AML-193 (cell line): ENCODE results near the gene APBA2.

ENCODE experiments used
- DNase-seq, 2 experiments: peaks; one replicate each; lab custom pipeline; 2025; lab: John Stamatoyannopoulos, UW

Gene APBA2

DNA sequence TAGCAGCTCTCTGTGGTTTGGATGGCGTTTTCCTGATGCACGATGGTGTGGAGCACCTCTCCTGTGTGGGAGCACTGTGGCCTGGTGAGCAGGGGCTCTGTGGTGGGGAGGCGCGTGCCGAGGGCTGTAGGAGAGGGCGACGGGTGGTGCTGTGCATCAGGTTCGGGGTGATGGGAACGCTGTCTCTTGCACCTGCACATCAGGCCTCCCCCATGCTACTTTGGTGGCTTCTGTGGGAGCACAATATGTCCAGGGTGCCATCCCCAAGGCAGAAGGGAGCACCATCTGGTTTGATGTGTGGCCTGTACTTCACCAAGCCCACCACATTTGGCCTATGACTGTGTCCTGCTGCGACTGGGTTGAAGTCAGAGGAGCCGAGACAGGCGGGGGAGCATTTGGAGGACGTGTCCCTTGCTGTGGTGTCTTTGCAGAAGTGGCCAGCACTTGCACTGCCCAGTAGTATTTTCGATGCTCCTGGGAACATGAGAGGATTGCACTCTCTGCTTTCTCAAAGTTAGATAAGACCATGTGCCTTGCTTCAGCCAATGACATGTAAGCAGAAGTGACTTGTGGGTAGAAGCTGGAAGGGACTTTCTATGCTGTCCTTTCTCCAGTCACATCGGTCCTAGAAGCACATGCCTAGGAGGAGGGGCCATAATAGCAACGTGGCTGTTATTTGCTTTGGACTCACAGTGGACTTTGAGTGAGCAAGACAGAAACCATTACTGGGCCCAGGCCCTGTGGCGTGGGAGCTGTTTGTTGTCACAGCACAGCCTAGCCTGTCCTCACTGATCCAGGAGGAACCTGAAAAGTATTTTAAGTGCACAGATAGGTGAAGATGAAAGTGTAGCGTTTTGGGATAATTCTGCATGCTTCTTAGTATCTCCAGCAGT, 72.1 kb downstream of the APBA2 start:
- DNase-seq, result no peak

DNA sequence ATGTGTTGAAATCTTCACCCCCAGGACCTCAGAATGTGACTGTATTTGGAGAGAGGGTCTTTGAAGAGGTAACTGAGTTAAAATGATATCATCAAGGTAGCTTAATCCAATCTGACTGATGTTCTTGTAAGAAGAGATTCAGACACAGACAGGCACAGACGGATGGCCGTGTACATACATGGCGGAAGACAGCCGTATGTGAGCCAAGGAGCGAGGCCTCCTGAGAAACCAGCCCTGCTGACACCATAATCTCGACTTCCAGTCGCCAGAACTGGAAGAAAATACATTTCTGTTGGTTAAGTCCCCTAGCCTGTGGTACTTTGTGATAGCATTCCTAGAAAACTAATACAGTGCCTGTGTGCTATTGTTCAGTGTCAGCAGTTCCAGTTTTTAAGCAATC, 73.6 kb downstream of the APBA2 start:
- DNase-seq, result no peak

GRCh38 chr15:28960979-28961378, 75.2 kb downstream of the APBA2 start:
- no peak for DNase-seq

- DNase-seq, result no peak
Measured at GRCh38 chr15:28961391-28961790, 75.6 kb downstream of the APBA2 start.

DNA sequence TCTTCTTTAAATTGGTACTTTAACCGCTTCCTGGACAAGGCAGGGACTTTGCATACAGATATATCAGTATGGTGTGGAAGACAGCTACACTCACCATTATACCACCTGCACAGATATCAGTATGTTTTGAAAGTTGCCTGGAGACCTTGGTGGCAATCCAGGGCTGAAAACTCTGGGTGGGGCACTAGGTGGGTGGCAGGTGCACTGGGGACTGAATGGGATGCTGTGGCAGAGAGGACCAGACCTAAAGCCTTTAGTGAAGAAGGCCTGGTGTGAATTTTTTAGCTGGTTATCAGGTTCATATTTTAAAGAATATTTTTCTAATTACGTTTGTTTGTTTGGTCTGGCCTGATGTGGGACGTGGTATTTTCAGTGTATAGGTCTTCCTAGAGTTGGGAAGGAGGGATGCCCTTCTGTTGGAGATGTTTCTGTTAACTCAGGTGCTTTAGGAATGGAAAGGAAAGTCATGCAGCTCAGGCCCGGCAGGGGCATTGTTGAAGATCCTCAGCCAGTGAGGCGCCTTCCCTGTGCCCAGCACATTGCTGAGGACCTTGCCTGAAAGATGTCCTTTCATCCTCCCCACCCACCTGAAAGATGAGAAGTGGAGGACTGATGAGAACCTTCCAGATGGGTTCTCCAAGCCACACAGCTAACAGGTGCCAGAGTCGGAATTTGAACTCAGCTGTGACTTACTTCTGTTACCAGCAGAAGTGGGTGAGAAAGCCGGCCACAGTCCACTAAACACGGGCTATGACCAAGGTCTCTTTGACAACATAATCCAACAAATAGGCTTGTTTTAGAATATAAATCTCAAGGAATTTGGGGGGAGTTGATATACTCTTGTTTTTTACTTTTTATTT, 77.3 kb downstream of the APBA2 start:
- no peak for DNase-seq

GRCh38 chr15:28963711-28964081, 77.9 kb downstream of the APBA2 start:
- DNase-seq, result no peak

- no peak for DNase-seq
Measured at GRCh38 chr15:28964098-28964497, 78.3 kb downstream of the APBA2 start.

GRCh38 chr15:28967066-28967465, 81.3 kb downstream of the APBA2 start:
- DNase-seq, result no peak

- DNase-seq, result no peak
Measured at GRCh38 chr15:28967990-28968389, 82.2 kb downstream of the APBA2 start.

DNA sequence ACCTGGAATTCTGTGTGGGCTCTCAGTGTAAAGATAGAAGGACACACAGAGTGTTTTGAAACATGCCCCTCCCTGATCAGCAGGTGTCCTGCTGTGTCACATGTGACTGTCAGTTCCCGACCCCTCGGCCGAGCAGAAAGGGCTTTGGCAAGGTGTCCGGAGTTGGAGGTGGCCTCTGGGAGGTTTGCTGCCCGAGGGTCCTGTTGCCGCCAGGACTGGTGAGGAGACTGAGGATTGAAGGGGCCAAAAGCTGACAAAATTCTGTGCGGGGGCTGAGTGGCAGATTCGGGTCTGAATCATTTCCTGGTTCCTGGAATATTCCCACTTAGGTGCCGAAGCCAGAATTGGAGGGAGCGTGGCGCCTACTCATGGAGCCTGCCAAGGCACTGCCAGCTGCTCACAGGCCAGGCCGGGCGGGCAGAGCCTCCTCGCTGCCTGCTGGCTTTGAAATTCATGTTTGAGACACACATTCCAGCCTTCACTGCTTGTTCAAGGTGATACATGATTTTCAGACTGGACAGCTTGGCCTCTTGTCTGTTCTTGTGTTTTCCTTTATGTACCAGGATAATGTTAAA, 83.8 kb downstream of the APBA2 start:
- DNase-seq, result no peak

DNA sequence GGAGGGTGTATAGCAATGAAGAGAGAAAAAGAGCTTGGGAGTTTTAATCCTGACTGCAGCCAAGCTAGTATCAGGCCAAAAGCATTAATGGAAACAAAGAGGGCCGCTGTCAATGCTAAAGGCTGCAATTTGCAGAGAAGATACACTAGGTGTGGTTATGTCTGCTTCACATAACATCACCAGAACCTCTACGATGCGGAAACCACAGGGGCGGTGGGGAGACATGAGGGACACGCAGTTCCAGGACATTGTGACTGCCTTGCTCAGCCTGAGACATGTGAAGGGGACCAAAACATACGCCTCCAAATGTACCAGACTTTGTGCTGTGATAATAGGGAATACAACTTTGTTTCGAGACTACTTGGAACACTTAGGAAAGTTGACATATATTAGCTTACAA, 88.4 kb downstream of the APBA2 start:
- no peak for DNase-seq

GRCh38 chr15:28975766-28976179, 90.0 kb downstream of the APBA2 start:
- DNase-seq, result peak; percentile 29 to 35

DNA sequence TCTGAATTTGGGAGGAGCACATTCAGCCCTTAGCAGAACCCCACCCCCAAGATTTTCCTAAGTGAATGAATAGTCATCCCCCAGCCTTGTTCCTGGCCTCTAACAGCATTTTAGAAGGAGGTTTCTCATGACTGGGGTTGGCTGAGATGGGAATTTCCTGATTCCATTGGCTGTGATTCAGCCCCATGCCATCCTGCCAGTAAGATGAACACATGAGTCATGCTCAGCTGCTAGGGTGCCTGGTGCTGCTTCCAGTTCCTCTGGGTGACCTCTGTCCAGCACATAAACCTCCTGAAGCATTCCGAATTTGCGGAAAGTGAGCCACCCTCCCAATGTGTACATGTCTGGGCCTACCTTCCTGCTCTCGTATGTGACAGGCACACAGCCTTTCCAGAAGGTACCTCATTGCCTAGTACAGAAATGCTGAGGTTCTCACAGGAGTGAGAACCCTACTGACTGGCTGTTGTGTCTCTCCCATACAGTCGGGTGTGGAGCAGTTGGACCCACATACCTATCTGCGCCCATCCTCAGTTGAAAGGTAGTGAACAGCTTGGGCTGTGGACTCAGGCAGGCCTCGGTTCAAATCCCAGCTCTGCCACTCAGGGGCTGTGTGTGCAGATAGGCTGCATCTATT, 91.7 kb downstream of the APBA2 start:
- no peak for DNase-seq

DNA sequence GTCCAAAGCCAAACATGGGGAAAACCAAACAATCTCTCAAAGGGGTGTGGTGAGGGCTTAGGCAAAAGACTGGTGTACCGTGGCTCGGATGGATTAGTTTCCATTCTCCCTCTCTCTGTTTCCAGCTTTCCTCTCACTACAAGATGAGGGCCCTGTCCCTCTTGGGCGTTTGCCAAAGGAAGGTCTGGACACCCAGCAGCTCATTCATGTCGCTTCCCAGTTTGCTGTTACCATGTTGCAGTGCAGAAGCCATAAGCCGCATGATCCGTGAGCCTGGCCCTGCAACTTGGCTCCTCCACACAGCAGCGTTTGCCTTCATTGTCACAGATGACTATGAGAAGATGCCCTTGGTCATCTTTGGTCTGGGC, 92.2 kb downstream of the APBA2 start:
- no peak for DNase-seq

DNA sequence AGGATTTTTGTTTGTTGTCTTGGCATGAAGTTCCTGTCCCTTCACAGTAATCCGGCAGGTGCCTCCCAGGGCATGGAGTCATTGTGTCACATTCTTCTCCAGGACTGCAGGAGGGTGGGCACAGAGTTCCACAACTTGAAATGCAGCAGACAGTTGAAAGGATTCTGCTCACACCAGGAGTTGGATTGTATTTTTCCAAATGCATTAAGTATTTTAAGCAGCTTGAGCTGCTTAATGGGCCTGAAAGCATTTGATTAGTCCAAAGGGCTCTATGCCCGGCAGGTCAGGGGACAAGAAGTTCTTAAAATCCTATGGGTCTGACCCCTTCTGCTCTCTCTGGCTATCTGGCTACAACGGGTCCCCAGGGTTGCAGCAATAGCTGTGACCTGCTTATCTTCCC, 92.9 kb downstream of the APBA2 start:
- no peak for DNase-seq

- no peak for DNase-seq
Measured at GRCh38 chr15:28979208-28979841, 93.6 kb downstream of the APBA2 start.

GRCh38 chr15:28980709-28981350, 95.1 kb downstream of the APBA2 start:
- DNase-seq, result no peak

DNA sequence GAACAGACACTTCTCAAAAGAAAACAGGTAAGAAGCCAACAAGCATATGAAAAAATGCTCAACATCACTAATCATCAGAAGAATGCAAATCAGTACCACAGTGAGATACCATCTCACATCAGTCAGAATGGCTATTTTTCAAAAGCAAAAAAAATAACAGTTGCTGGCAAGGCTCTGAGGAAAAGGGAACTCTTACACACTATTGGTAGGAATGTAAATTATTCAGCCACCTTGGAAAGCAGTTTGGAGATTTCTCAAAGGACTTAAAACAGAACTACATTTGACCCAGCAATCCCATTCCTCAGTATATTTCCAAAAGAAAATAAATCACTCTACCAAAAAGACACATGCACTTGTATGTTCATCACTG, 95.6 kb downstream of the APBA2 start:
- no peak for DNase-seq

GRCh38 chr15:28981921-28982320, 96.1 kb downstream of the APBA2 start:
- no peak for DNase-seq

- DNase-seq, result no peak
Measured at GRCh38 chr15:28982886-28983285, 97.1 kb downstream of the APBA2 start.
